ENCODE results near the gene MAD1L1.

Gene MAD1L1

GRCh38 chr7:1888425-1888824 lies 344.3 kb downstream of the MAD1L1 start:
- DNase-seq (ENCODE audit: low read depth): no peak
- no peak overlapping the region for H3K4me3 ChIP-seq (ENCODE audit: control insufficient read depth, low read depth, low read length)

GRCh38 chr7:1887251-1887650 lies 345.5 kb downstream of the MAD1L1 start:
- no peak for DNase-seq (ENCODE audit: low read depth)
- no peak overlapping the region for H3K4me3 ChIP-seq (ENCODE audit: control insufficient read depth, low read depth, low read length)
- no peak for TF ChIP-seq CTCF (conservative IDR thresholded peaks at IDR 0.05; ENCODE audit: control insufficient read depth, insufficient read depth, low read depth, low read length)

More at GRCh38 chr7:1888425-1888824, 344.3 kb downstream of the MAD1L1 start:
- no peak for TF ChIP-seq CTCF (conservative IDR thresholded peaks at IDR 0.05; ENCODE audit: control insufficient read depth, insufficient read depth, low read depth, low read length)

- no peak overlapping the region for H3K4me3 ChIP-seq (ENCODE audit: control insufficient read depth, low read depth, low read length)
- no peak for TF ChIP-seq CTCF (conservative IDR thresholded peaks at IDR 0.05; ENCODE audit: control insufficient read depth, insufficient read depth, low read depth, low read length)
- no peak for DNase-seq (ENCODE audit: low read depth)
These were observed 346.2 kb downstream of the MAD1L1 start for GRCh38 chr7:1886361-1887064.

GRCh38 chr7:1885465-1886226 lies 347.1 kb downstream of the MAD1L1 start:
- no peak for DNase-seq (ENCODE audit: low read depth)
- TF ChIP-seq CTCF (conservative IDR thresholded peaks at IDR 0.05; ENCODE audit: control insufficient read depth, insufficient read depth, low read depth, low read length): no peak
- H3K4me3 ChIP-seq (ENCODE audit: control insufficient read depth, low read depth, low read length): no peak overlapping the region

- TF ChIP-seq CTCF (conservative IDR thresholded peaks at IDR 0.05; ENCODE audit: control insufficient read depth, insufficient read depth, low read depth, low read length): no peak
- H3K4me3 ChIP-seq (ENCODE audit: control insufficient read depth, low read depth, low read length): no peak overlapping the region
- DNase-seq (ENCODE audit: low read depth): peak; percentile 24
These were observed 348.0 kb downstream of the MAD1L1 start for GRCh38 chr7:1884583-1885350.

GRCh38 chr7:1883834-1884582 lies 348.7 kb downstream of the MAD1L1 start:
- H3K4me3 ChIP-seq (ENCODE audit: control insufficient read depth, low read depth, low read length): no peak overlapping the region
- no peak for DNase-seq (ENCODE audit: low read depth)
- no peak for TF ChIP-seq CTCF (conservative IDR thresholded peaks at IDR 0.05; ENCODE audit: control insufficient read depth, insufficient read depth, low read depth, low read length)

Measured in fibroblast of mammary gland (primary cell).